ENCODE results near the gene CLMN. TPM values are rescaled to one million over a fixed set of nuclear protein-coding genes. Genes with fewer than 3 reads are reported as not detected.

The CLMN gene
- total RNA-seq, 1 experiment from 2014 or later = 33.4 TPM

GRCh38 chr14:95231966-95232633, 87.6 kb downstream of the CLMN start (continued):
- TF ChIP-seq, protein P1, sequence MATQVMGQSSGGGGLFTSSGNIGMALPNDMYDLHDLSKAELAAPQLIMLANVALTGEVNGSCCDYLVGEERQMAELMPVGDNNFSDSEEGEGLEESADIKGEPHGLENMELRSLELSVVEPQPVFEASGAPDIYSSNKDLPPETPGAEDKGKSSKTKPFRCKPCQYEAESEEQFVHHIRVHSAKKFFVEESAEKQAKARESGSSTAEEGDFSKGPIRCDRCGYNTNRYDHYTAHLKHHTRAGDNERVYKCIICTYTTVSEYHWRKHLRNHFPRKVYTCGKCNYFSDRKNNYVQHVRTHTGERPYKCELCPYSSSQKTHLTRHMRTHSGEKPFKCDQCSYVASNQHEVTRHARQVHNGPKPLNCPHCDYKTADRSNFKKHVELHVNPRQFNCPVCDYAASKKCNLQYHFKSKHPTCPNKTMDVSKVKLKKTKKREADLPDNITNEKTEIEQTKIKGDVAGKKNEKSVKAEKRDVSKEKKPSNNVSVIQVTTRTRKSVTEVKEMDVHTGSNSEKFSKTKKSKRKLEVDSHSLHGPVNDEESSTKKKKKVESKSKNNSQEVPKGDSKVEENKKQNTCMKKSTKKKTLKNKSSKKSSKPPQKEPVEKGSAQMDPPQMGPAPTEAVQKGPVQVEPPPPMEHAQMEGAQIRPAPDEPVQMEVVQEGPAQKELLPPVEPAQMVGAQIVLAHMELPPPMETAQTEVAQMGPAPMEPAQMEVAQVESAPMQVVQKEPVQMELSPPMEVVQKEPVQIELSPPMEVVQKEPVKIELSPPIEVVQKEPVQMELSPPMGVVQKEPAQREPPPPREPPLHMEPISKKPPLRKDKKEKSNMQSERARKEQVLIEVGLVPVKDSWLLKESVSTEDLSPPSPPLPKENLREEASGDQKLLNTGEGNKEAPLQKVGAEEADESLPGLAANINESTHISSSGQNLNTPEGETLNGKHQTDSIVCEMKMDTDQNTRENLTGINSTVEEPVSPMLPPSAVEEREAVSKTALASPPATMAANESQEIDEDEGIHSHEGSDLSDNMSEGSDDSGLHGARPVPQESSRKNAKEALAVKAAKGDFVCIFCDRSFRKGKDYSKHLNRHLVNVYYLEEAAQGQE (IDR thresholded peaks at IDR 0.05; ENCODE audit: low read depth) = no peak

- ChIA-PET RAD21 (ENCODE audit: low non-redundant PET in 1 of 2, low total read pairs in 2 of 2, uncharacterized antibody in 2 of 2, unreplicated experiment in 2 of 2) (no interaction called here), CTCF (no interaction called here), POLR2A (no interaction called here)
- no peak overlapping the region for H3K9ac ChIP-seq (ENCODE audit: low read length)
- H4K20me1 ChIP-seq (ENCODE audit: insufficient read depth) = no peaks in the 10 kb centered on the region
- no peaks in the 10 kb centered on the region for H3K27me3 ChIP-seq (ENCODE audit: insufficient read depth, low read length)
- no peak overlapping the region for H3K27ac ChIP-seq (ENCODE audit: low read depth, low read length)
- no peaks in the 10 kb centered on the region for H3K9me2 ChIP-seq (ENCODE audit: insufficient read depth)
- TF ChIP-seq FOSL1 (IDR thresholded peaks at IDR 0.05; ENCODE audit: low read depth) (no peak), CEBPB (IDR thresholded peaks at IDR 0.05; ENCODE audit: low read depth) (no peak), ZBTB33 (IDR thresholded peaks at IDR 0.05; ENCODE audit: extremely low read depth, insufficient replicate concordance, low read length) (no peak), MAX (IDR thresholded peaks at IDR 0.05) (no peak)
- TF ChIP-seq, protein P1 (IDR thresholded peaks at IDR 0.05; ENCODE audit: low read depth) = no peak
- no peak overlapping the region for H3K4me2 ChIP-seq (ENCODE audit: low read length)
- no peak overlapping the region for H2AFZ ChIP-seq (ENCODE audit: low read depth, low read length, poor library complexity, severe bottlenecking)
- BruUV-seq (replicated peaks) = no TSS peak
- H3K9me3 ChIP-seq (ENCODE audit: control insufficient read depth in 1 of 2, insufficient read depth in 1 of 2, low read depth in 1 of 2, low read length in 2 of 2) = no peaks in the 10 kb centered on the region
- intact Hi-C loops (cut with micrococcal nuclease) = no loop called here
- H3K36me3 ChIP-seq (ENCODE audit: control insufficient read depth in 1 of 2, insufficient read depth in 2 of 2, low read length in 2 of 2) = no peaks in the 10 kb centered on the region
- DNase-seq (ENCODE audit: low read depth, low spot score) (no peak), ATAC-seq (no peak)
- no peaks in the 10 kb centered on the region for H3K79me2 ChIP-seq (ENCODE audit: insufficient read depth, low read length)
- no peaks in the 10 kb centered on the region; a peak in 1 of 4 replicates for H3K4me1 ChIP-seq (ENCODE audit: control insufficient read depth in 1 of 2, insufficient read depth in 2 of 2, low read length in 2 of 2)
- H3K4me3 ChIP-seq (replicated peaks in 1 of 2; ENCODE audit: low read depth in 1 of 2, low read length in 2 of 2) = no peak overlapping the region
Observed at GRCh38 chr14:95229749-95230148, 90.0 kb downstream of the CLMN start.
